Panc1 (cell line): ENCODE data around the gene ACCS. TPM values are rescaled to one million over a fixed set of nuclear protein-coding genes. Genes with fewer than 3 reads are reported as not detected.
A peak's percentile ranks its signal among the peaks of the same experiment; 100 is the strongest.

Source experiments
- ATAC-seq: fragments of 200-7000 bp; cut with Tn5 transposase; 2 replicates; pipeline ENCODE4 v1.9.1; 2020; ENCODE audit warnings: mild to moderate bottlenecking, moderate library complexity
- BruUV-seq: library from RNA; stranded (reverse); fragments of 400-500 nt; replicated peaks from 2 replicates; lab custom pipeline; 2021; lab: Mats Ljungman, UMichigan
- CTCF ChIA-PET: fragments of 300-600 bp; sonication (Branson Sonifier 250); formaldehyde crosslinking; loops from one replicate; lab custom pipeline; 2022; ENCODE audit warnings: antibody characterized with exemption; lab: Charles Lee
- POLR2A ChIA-PET: fragments of 300-600 bp; sonication (Branson Sonifier 250); formaldehyde crosslinking; loops from one replicate; lab custom pipeline; 2022; ENCODE audit warnings: antibody characterized with exemption; lab: Charles Lee
- DNase-seq: peaks from one replicate; pipeline ENCODE4 v3.0.0-alpha.2; 2010; ENCODE audit warnings: low read depth, low spot score
- H3K27ac ChIP-seq: 2 replicates; pipeline ENCODE4 v1.5.1; 2011; ENCODE audit warnings: mild to moderate bottlenecking, low read length, inconsistent platforms
- H3K27me3 ChIP-seq: fragments of 200-500 bp; sonication (Bioruptor generic); 2 replicates; pipeline ENCODE4 v1.6.0; 2014; ENCODE audit warnings: low read length, inconsistent platforms; ENCODE audit not compliant: control insufficient read depth, insufficient read depth
- H3K36me3 ChIP-seq: fragments of 200-500 bp; sonication (Bioruptor generic); 2 replicates; pipeline ENCODE4 v1.5.1; 2014; ENCODE audit warnings: inconsistent platforms, mild to moderate bottlenecking, low read length, moderate library complexity; ENCODE audit not compliant: control insufficient read depth, insufficient read depth
- H3K4me1 ChIP-seq: 2 replicates; pipeline ENCODE4 v1.5.1; 2011; ENCODE audit warnings: inconsistent platforms, mild to moderate bottlenecking, low read length, moderate library complexity; ENCODE audit not compliant: control insufficient read depth, insufficient read depth
- H3K4me3 ChIP-seq, 2 experiments: 2 replicates each; pipeline ENCODE4 v1.5.1; 2011 to 2012; ENCODE audit warnings: low read depth in 2 of 2, low read length in 2 of 2, mild to moderate bottlenecking in 2 of 2, inconsistent platforms in 1 of 2, moderate library complexity in 1 of 2
- H3K9me3 ChIP-seq: fragments of 200-500 bp; sonication (Bioruptor generic); 2 replicates; pipeline ENCODE4 v1.5.1; 2014; ENCODE audit warnings: low read depth, mild to moderate bottlenecking, inconsistent platforms, low read length, moderate library complexity; ENCODE audit not compliant: control insufficient read depth, insufficient read depth
- CTCF ChIP-seq: fragments of 450-650 bp; IDR thresholded peaks from 2 replicates; pipeline ENCODE4 v1.5.1; 2017; ENCODE audit warnings: mild to moderate bottlenecking
- POLR2AphosphoS5 ChIP-seq: IDR thresholded peaks from 2 replicates; pipeline ENCODE4 v1.6.1; 2012; ENCODE audit warnings: mild to moderate bottlenecking, low read depth, low read length, moderate library complexity
- SIN3A ChIP-seq: IDR thresholded peaks from 2 replicates; pipeline ENCODE4 v1.6.1; 2012; ENCODE audit warnings: low read depth, mild to moderate bottlenecking, low read length, moderate library complexity, borderline replicate concordance; ENCODE audit not compliant: insufficient read depth
- TCF7L2 ChIP-seq: IDR thresholded peaks from 2 replicates; pipeline ENCODE4 v1.6.1; 2011; ENCODE audit warnings: mild to moderate bottlenecking, low read depth, low read length, inconsistent platforms
- in situ Hi-C: cut with HindIII; loops from 2 replicates; pipeline ENCODE4 v1.10.0; 2016; ENCODE audit warnings: low sequenced_read_pairs, low pct_unique_long_range_greater_than_20kb
- intact Hi-C: fragments of 100-400 bp; cut with micrococcal nuclease; formaldehyde crosslinking; loops from one replicate; pipeline ENCODE4 v1.10.0; 2022; ENCODE audit not compliant: unreplicated experiment
- total RNA-seq: library from RNA; stranded (reverse); gene quantifications from one replicate; pipeline ENCODE4 v1.2.1, GENCODE V29; 2021; ENCODE audit not compliant: unreplicated experiment
- TF ChIP-seq, protein P1 (sequence below), 2 experiments: IDR thresholded peaks; 2 replicates each; pipeline ENCODE4 v1.6.1; 2011 to 2012; ENCODE audit warnings: low read depth in 2 of 2, control low read depth in 1 of 2, low read length in 1 of 2, mild to moderate bottlenecking in 1 of 2, moderate library complexity in 1 of 2; ENCODE audit not compliant: insufficient read depth in 1 of 2

ACCS gene
- total RNA-seq, 1 experiment from 2014 or later, result 38.0 TPM

DNA sequence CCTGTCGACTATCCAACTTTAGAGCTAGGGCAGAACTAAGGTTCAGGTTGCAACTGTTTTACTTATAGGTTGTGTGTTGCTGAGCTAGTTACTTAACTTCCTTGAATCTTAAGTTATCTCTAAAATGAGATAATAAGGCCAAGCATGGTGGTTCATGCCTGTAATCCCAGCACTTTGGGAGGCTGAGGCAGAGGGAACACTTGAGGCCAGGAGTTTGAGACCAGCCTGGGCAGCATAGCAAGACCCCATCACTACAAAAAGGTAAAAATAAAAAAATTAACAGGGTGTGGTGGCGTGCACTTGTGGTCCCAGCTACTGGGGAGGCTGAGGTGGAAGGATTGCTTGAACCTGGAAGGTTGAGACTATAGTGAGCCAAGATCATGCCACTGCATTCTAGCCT, 2.1 kb downstream of the ACCS start:
- DNase-seq (no peak), ATAC-seq (no peak)
- ChIA-PET POLR2A (no interaction called here), CTCF (no interaction called here)
- no peak overlapping the region for H3K4me3 ChIP-seq
- peaks cover 10% of the 10 kb centered on the region; the same call in 1 of the 2 replicates for H3K4me1 ChIP-seq
- TF ChIP-seq SIN3A (no peak), TCF7L2 (no peak), CTCF (no peak), POLR2AphosphoS5 (no peak)
- TF ChIP-seq, protein P1, sequence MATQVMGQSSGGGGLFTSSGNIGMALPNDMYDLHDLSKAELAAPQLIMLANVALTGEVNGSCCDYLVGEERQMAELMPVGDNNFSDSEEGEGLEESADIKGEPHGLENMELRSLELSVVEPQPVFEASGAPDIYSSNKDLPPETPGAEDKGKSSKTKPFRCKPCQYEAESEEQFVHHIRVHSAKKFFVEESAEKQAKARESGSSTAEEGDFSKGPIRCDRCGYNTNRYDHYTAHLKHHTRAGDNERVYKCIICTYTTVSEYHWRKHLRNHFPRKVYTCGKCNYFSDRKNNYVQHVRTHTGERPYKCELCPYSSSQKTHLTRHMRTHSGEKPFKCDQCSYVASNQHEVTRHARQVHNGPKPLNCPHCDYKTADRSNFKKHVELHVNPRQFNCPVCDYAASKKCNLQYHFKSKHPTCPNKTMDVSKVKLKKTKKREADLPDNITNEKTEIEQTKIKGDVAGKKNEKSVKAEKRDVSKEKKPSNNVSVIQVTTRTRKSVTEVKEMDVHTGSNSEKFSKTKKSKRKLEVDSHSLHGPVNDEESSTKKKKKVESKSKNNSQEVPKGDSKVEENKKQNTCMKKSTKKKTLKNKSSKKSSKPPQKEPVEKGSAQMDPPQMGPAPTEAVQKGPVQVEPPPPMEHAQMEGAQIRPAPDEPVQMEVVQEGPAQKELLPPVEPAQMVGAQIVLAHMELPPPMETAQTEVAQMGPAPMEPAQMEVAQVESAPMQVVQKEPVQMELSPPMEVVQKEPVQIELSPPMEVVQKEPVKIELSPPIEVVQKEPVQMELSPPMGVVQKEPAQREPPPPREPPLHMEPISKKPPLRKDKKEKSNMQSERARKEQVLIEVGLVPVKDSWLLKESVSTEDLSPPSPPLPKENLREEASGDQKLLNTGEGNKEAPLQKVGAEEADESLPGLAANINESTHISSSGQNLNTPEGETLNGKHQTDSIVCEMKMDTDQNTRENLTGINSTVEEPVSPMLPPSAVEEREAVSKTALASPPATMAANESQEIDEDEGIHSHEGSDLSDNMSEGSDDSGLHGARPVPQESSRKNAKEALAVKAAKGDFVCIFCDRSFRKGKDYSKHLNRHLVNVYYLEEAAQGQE (IDR thresholded peaks at IDR 0.05; ENCODE audit: insufficient read depth in 1 of 2, low read depth in 2 of 2, low read length in 1 of 2), result no peak
- intact Hi-C loops, result no loop called here
- H3K27ac ChIP-seq, result no peak overlapping the region
- in situ Hi-C loops, result no loop called here
- no peaks in the 10 kb centered on the region for H3K9me3 ChIP-seq
- no peaks in the 10 kb centered on the region for H3K36me3 ChIP-seq
- BruUV-seq, result no TSS peak
- no peaks in the 10 kb centered on the region for H3K27me3 ChIP-seq

- intact Hi-C loops, result no loop called here
- Histone ChIP-seq H3K27ac (no peak overlapping the region), H3K27me3 (no peaks in the 10 kb centered on the region), H3K9me3 (no peaks in the 10 kb centered on the region), H3K4me1 (peaks cover 5% of the 10 kb centered on the region; the same call in 1 of the 2 replicates), H3K4me3 (no peak overlapping the region), H3K36me3 (no peaks in the 10 kb centered on the region)
- in situ Hi-C loops, result no loop called here
- DNase-seq (no peak), ATAC-seq (no peak)
- TF ChIP-seq TCF7L2 (no peak), CTCF (0 out of 2 replicates have a peak, but pooled peaks have one; percentile 10)
- BruUV-seq, result no TSS peak
- ChIA-PET CTCF (interaction anchor here (1.1 kb wide), 1 partner anchor 246 kb away, joined by 3 read pairs; no protein-coding TSS in a partner anchor), POLR2A (interaction anchor here (0.7 kb wide), 1 partner anchor 270 kb away, joined by 3 read pairs; no protein-coding TSS in a partner anchor)
These were observed 5.1 kb downstream of the ACCS start for GRCh38 chr11:44071157-44071556.
